Peyer's patch (tissue), 4 donors: Measurements from ENCODE around the gene MBD2.

Experiments used
- POLR2A ChIP-seq, 2 donors: fragments of 450-650 bp; IDR thresholded peaks; one replicate each; pipeline ENCODE4 v1.5.1; 2017; ENCODE audit warnings: antibody characterized with exemption in 2 of 2, mild to moderate bottlenecking in 2 of 2, moderate library complexity in 2 of 2
- TF ChIP-seq, protein P1 (sequence below), 6 experiments: fragments of 450-650 bp in 4 of 6; fragments of 200-600 bp in 2 of 6; sonication (generic) in 1 of 6; IDR thresholded peaks; one replicate each; pipeline ENCODE4 v1.5.1; 2017 to 2019; ENCODE audit warnings: antibody characterized with exemption in 6 of 6, mild to moderate bottlenecking in 3 of 6, moderate library complexity in 1 of 6

DNA sequence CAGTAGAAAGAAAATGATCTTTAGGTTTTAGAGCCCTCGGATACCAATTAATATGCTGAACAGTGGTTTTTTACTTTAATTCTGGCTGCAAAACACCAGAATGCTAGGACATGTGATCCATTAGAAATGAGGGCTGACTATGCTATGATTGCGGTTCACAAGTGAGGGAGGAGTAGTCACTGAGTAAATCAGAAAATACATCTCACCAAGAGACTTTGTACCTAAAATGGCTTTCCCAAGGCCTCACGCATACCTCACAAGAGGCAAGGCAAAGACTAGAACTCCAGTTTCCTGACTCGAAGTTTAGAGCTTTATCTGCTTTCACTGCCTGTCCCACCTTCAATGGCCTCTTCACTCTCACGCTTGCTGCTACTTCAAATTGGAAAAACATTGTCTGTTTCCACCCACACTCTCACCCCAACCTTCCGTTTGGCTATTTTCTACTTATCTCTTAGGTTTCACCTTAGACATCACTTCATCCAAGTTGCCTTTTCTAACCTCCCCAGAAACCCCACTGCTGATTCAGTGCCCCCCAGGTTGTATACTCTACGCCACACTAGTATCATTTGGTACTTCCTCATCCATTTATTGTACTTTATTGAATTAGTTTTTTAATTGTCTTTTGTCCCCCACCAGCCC is 5.1 kb upstream of the MBD2 start:
- TF ChIP-seq, protein P1, sequence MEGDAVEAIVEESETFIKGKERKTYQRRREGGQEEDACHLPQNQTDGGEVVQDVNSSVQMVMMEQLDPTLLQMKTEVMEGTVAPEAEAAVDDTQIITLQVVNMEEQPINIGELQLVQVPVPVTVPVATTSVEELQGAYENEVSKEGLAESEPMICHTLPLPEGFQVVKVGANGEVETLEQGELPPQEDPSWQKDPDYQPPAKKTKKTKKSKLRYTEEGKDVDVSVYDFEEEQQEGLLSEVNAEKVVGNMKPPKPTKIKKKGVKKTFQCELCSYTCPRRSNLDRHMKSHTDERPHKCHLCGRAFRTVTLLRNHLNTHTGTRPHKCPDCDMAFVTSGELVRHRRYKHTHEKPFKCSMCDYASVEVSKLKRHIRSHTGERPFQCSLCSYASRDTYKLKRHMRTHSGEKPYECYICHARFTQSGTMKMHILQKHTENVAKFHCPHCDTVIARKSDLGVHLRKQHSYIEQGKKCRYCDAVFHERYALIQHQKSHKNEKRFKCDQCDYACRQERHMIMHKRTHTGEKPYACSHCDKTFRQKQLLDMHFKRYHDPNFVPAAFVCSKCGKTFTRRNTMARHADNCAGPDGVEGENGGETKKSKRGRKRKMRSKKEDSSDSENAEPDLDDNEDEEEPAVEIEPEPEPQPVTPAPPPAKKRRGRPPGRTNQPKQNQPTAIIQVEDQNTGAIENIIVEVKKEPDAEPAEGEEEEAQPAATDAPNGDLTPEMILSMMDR (IDR thresholded peaks at IDR 0.05): no peak
- TF ChIP-seq POLR2A (IDR thresholded peaks at IDR 0.05): no peak
